HG02623 (cell line): ENCODE measurements around the gene FOLR1.
"Not testable (repeated sequence)": the region's sequence is repeated elsewhere in the genome, so short reads cannot be mapped to it uniquely, and the experiment has no call there.

Experiments used
- ATAC-seq: cut with Tn5 transposase; IDR thresholded peaks from one replicate; pipeline ENCODE4 v1.9.1; 2021; ENCODE audit warnings: moderate library complexity; ENCODE audit not compliant: unreplicated experiment

Gene FOLR1

GRCh38 chr11:72180892-72181552, 10.9 kb upstream of the FOLR1 start:
- ATAC-seq, result not testable (repeated sequence)

GRCh38 chr11:72181553-72181958, 10.4 kb upstream of the FOLR1 start:
- not testable (repeated sequence) for ATAC-seq

GRCh38 chr11:72188267-72188666, 3.7 kb upstream of the FOLR1 start:
- no peak for ATAC-seq

- no peak for ATAC-seq
These were observed 2.3 kb upstream of the FOLR1 start for GRCh38 chr11:72189455-72190250.

GRCh38 chr11:72190631-72191071, 1.3 kb upstream of the FOLR1 start:
- no peak for ATAC-seq

- no peak for ATAC-seq
These were observed 3.8 kb downstream of the FOLR1 start for GRCh38 chr11:72195518-72196270.

GRCh38 chr11:72201445-72201844, 9.5 kb downstream of the FOLR1 start:
- ATAC-seq, result not testable (repeated sequence)

- ATAC-seq, result no peak
These were observed 10.6 kb downstream of the FOLR1 start for GRCh38 chr11:72202571-72202970.

GRCh38 chr11:72203163-72203562, 11.2 kb downstream of the FOLR1 start:
- ATAC-seq, result no peak

GRCh38 chr11:72204886-72205285, 12.9 kb downstream of the FOLR1 start:
- ATAC-seq, result no peak

GRCh38 chr11:72206794-72207193, 14.9 kb downstream of the FOLR1 start:
- not testable (repeated sequence) for ATAC-seq

GRCh38 chr11:72208281-72208680, 16.3 kb downstream of the FOLR1 start:
- ATAC-seq, result no peak

GRCh38 chr11:72209101-72209500, 17.2 kb downstream of the FOLR1 start:
- no peak for ATAC-seq

- ATAC-seq, result no peak
These were observed 24.7 kb downstream of the FOLR1 start, which contains the start of gene FOLR2 for GRCh38 chr11:72216638-72217037. FOLR2 (plus strand) TSS chr11:72216794; CDS start chr11:72218585, 1,791 bp downstream.

GRCh38 chr11:72217841-72218240, 25.9 kb downstream of the FOLR1 start:
- no peak for ATAC-seq

GRCh38 chr11:72218251-72218745, 26.4 kb downstream of the FOLR1 start:
- no peak for ATAC-seq

GRCh38 chr11:72220696-72221363, 28.9 kb downstream of the FOLR1 start:
- no peak for ATAC-seq

GRCh38 chr11:72221386-72222075, 29.6 kb downstream of the FOLR1 start:
- no peak for ATAC-seq

- ATAC-seq, result no peak
These were observed 30.4 kb downstream of the FOLR1 start for GRCh38 chr11:72222106-72222891.
